GM12892 (cell line): ENCODE results near the gene TNS3.

Experiments
- DNase-seq: peaks from one replicate; pipeline ENCODE4 v3.0.0; 2011; ENCODE audit not compliant: insufficient read length
- FAIRE-seq: peaks from 2 replicates; lab custom pipeline; 2011; peaks lifted over from hg19 to GRCh38; lab: Jason Lieb, UNC
- POLR2A ChIP-seq: IDR thresholded peaks from 2 replicates; pipeline ENCODE4 v1.6.1; 2011; ENCODE audit warnings: low read depth, low read length, control low read depth
- POLR2AphosphoS5 ChIP-seq: IDR thresholded peaks from 2 replicates; pipeline ENCODE4 v1.6.1; 2011; ENCODE audit warnings: low read depth, low read length, control low read depth
- TAF1 ChIP-seq: IDR thresholded peaks from 2 replicates; pipeline ENCODE4 v1.6.1; 2011; ENCODE audit warnings: low read depth, mild to moderate bottlenecking, control low read depth, low read length, borderline replicate concordance

Gene TNS3

GRCh38 chr7:47540387-47541350 lies 41.2 kb downstream of the TNS3 start:
- FAIRE-seq: no peak
- no peak for TF ChIP-seq POLR2A

GRCh38 chr7:47540053-47540386 lies 41.9 kb downstream of the TNS3 start:
- DNase-seq (no peak), FAIRE-seq (no peak)
- no peak for TF ChIP-seq TAF1
- TF ChIP-seq POLR2A: no peak
- no peak for TF ChIP-seq POLR2AphosphoS5

More at GRCh38 chr7:47540387-47541350, 41.2 kb downstream of the TNS3 start:
- no peak for DNase-seq

GRCh38 chr7:47539398-47540052 lies 42.4 kb downstream of the TNS3 start:
- FAIRE-seq (no peak), DNase-seq (no peak)
- TF ChIP-seq POLR2A (no peak), TAF1 (no peak), POLR2AphosphoS5 (no peak)

GRCh38 chr7:47538846-47539311 lies 43.0 kb downstream of the TNS3 start:
- no peak for DNase-seq
- no peak for TF ChIP-seq POLR2AphosphoS5
- no peak for FAIRE-seq

GRCh38 chr7:47537716-47538675 lies 43.9 kb downstream of the TNS3 start:
- no peak for FAIRE-seq
- TF ChIP-seq POLR2A: no peak
- no peak for DNase-seq

- DNase-seq: no peak
These were observed 45.0 kb downstream of the TNS3 start for GRCh38 chr7:47536661-47537611.

GRCh38 chr7:47535704-47536628 lies 45.9 kb downstream of the TNS3 start:
- no peak for DNase-seq
- TF ChIP-seq TAF1: no peak
- FAIRE-seq: no peak

More at GRCh38 chr7:47536661-47537611, 45.0 kb downstream of the TNS3 start:
- FAIRE-seq: no peak
- TF ChIP-seq POLR2AphosphoS5 (no peak), POLR2A (no peak), TAF1 (no peak)

- FAIRE-seq (no peak), DNase-seq (no peak)
- no peak for TF ChIP-seq POLR2AphosphoS5
- no peak for TF ChIP-seq TAF1
- no peak for TF ChIP-seq POLR2A
These were observed 46.7 kb downstream of the TNS3 start for GRCh38 chr7:47535035-47535703.

- no peak for DNase-seq
- FAIRE-seq: no peak
- TF ChIP-seq POLR2A: no peak
- TF ChIP-seq TAF1: no peak
- TF ChIP-seq POLR2AphosphoS5: no peak
These were observed 47.4 kb downstream of the TNS3 start for GRCh38 chr7:47534322-47535034.
